C4-2B (cell line): ENCODE results near the gene ZNF439.
"Not testable (repeated sequence)": the region's sequence is repeated elsewhere in the genome, so short reads cannot be mapped to it uniquely, and the experiment has no call there.

Experiments
- CTCF ChIP-seq: fragments of 450-650 bp; conservative IDR thresholded peaks from 2 replicates; pipeline ENCODE4 v1.5.1; 2017; ENCODE audit warnings: mild to moderate bottlenecking
- ZFX ChIP-seq: fragments of 450-650 bp; IDR thresholded peaks from 2 replicates; pipeline ENCODE4 v1.6.1; 2017

- TF ChIP-seq CTCF, ZFX: not testable (repeated sequence)
Measured at GRCh38 chr19:11867766-11868165, 19.2 kb downstream of the ZNF439 start.
